HCT116 (cell line): ENCODE data around the gene SMURF1.

Experiments
- CEBPB ChIP-seq: IDR thresholded peaks from 2 replicates; pipeline ENCODE4 v1.6.1; 2012; ENCODE audit warnings: low read depth
- ZNF274 ChIP-seq: fragments of 200-500 bp; sonication (Bioruptor generic); IDR thresholded peaks from 2 replicates; pipeline ENCODE4 v1.6.1; 2014; ENCODE audit warnings: mild to moderate bottlenecking, low read depth, low read length, inconsistent platforms
- TF ChIP-seq, protein P1 (sequence below), 3 experiments: fragments of 200-600 bp in 1 of 3; sonication (generic) in 1 of 3; IDR thresholded peaks in 2 of 3; conservative IDR thresholded peaks in 1 of 3; 2 replicates each; pipeline ENCODE4 v1.5.1; 2012 to 2017; ENCODE audit warnings: low read depth in 2 of 3, low read length in 2 of 3, antibody characterized with exemption in 1 of 3, borderline replicate concordance in 1 of 3, control low read depth in 1 of 3, mild to moderate bottlenecking in 1 of 3, mixed read lengths in 1 of 3, mixed run types in 1 of 3, moderate library complexity in 1 of 3; ENCODE audit not compliant: insufficient read depth in 1 of 3
- TF ChIP-seq, protein P2 (sequence below): IDR thresholded peaks from 2 replicates; pipeline ENCODE4 v1.6.1; 2012

DNA sequence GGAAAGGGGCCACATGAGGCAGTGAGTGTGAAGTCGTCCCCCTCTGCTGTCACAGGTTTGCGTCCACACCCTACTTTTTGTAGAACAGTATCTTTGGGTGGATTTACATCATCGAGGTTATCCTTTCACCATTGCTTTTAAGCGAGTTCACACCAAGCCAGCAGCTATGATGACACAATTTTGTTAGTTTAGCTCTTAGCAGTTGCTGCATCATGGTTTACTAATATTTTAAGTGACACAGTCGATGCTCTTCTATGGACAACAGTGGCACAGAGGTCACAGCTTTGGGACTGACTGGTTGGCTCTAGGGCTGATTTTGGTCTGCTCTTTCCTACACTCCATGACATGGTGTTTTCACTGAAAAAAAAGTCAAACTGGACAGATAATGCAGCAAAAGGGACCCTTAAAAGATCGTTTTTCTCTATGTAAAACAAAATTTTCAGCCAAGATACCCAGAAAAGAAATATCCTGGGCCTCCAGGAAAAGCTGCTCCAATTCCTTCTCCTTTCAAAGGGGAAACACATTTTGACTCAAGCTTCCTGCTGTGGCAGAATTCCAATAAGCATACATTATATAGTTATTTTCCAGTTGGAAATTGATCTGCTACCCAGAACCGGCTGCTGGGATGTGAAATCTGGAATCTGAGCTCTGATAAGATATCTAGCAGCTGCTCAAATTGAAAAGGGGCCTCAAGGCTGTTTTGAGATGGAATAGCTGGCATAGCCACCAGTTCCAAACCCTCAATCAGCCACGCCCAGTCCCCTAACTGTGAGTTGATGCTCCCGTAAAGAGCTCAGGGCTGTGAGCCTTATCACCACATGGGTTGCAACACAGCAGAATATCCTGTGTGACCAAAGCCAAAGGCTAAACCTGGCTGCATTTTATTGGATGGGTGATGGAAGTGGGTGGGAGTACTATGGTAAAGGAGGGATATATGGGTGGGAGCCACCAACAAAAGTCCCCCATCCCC, 114.2 kb downstream of the SMURF1 start:
- TF ChIP-seq, protein P1, sequence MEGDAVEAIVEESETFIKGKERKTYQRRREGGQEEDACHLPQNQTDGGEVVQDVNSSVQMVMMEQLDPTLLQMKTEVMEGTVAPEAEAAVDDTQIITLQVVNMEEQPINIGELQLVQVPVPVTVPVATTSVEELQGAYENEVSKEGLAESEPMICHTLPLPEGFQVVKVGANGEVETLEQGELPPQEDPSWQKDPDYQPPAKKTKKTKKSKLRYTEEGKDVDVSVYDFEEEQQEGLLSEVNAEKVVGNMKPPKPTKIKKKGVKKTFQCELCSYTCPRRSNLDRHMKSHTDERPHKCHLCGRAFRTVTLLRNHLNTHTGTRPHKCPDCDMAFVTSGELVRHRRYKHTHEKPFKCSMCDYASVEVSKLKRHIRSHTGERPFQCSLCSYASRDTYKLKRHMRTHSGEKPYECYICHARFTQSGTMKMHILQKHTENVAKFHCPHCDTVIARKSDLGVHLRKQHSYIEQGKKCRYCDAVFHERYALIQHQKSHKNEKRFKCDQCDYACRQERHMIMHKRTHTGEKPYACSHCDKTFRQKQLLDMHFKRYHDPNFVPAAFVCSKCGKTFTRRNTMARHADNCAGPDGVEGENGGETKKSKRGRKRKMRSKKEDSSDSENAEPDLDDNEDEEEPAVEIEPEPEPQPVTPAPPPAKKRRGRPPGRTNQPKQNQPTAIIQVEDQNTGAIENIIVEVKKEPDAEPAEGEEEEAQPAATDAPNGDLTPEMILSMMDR (IDR thresholded peaks at IDR 0.05 in 2 of 3, conservative IDR thresholded peaks at IDR 0.05 in 1 of 3; ENCODE audit: borderline replicate concordance in 1 of 3, insufficient read depth in 1 of 3, low read depth in 2 of 3, low read length in 2 of 3) = no peak
- TF ChIP-seq CEBPB (no peak), ZNF274 (no peak)
- TF ChIP-seq, protein P2, sequence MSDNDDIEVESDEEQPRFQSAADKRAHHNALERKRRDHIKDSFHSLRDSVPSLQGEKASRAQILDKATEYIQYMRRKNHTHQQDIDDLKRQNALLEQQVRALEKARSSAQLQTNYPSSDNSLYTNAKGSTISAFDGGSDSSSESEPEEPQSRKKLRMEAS = no peak
